ENCODE data around the gene PLXNA4.

The PLXNA4 gene

GRCh38 chr7:132145063-132145462 is 431.2 kb downstream of the PLXNA4 start:
- Mint-ChIP-seq H3K27ac (no peak overlapping the region), H3K36me3 (no peaks in the 10 kb centered on the region), H3K4me1 (no peaks in the 10 kb centered on the region), H3K27me3 (peaks cover 7% of the 10 kb centered on the region), H3K4me3 (no peak overlapping the region), H3K9me3 (peaks cover 2% of the 10 kb centered on the region)
- no peak for DNase-seq (ENCODE audit: low spot score in 2 of 2)
- ATAC-seq (ENCODE audit: low read depth): no peak

GRCh38 chr7:132142006-132142405 is 434.3 kb downstream of the PLXNA4 start:
- Mint-ChIP-seq H3K27me3 (peaks cover 8% of the 10 kb centered on the region), H3K4me1 (no peaks in the 10 kb centered on the region), H3K36me3 (no peaks in the 10 kb centered on the region), H3K27ac (no peak overlapping the region), H3K4me3 (no peak overlapping the region), H3K9me3 (no peaks in the 10 kb centered on the region)
- DNase-seq (ENCODE audit: low spot score in 2 of 2) (no peak), ATAC-seq (ENCODE audit: low read depth) (no peak)

GRCh38 chr7:132141109-132141508 is 435.2 kb downstream of the PLXNA4 start:
- Mint-ChIP-seq H3K27me3 (peaks cover 9% of the 10 kb centered on the region), H3K9me3 (no peaks in the 10 kb centered on the region), H3K4me1 (no peaks in the 10 kb centered on the region), H3K4me3 (no peak overlapping the region), H3K27ac (no peak overlapping the region), H3K36me3 (no peaks in the 10 kb centered on the region)
- ATAC-seq (ENCODE audit: low read depth) (no peak), DNase-seq (ENCODE audit: low spot score in 2 of 2) (no peak)

GRCh38 chr7:132140341-132140740 is 435.9 kb downstream of the PLXNA4 start:
- H3K27ac Mint-ChIP-seq: no peak overlapping the region
- H3K4me1 Mint-ChIP-seq: no peaks in the 10 kb centered on the region
- no peak for ATAC-seq (ENCODE audit: low read depth)
- H3K27me3 Mint-ChIP-seq: peaks cover 9% of the 10 kb centered on the region
- no peak for DNase-seq (ENCODE audit: low spot score in 2 of 2)
- no peak overlapping the region for H3K4me3 Mint-ChIP-seq
- H3K36me3 Mint-ChIP-seq: no peaks in the 10 kb centered on the region
- H3K9me3 Mint-ChIP-seq: no peaks in the 10 kb centered on the region

GRCh38 chr7:132138817-132139216 is 437.5 kb downstream of the PLXNA4 start:
- no peaks in the 10 kb centered on the region for H3K36me3 Mint-ChIP-seq
- no peak for ATAC-seq (ENCODE audit: low read depth)
- peaks cover 6% of the 10 kb centered on the region for H3K27me3 Mint-ChIP-seq
- no peak overlapping the region for H3K4me3 Mint-ChIP-seq
- DNase-seq (ENCODE audit: low spot score in 2 of 2): no peak
- H3K9me3 Mint-ChIP-seq: no peaks in the 10 kb centered on the region
- H3K27ac Mint-ChIP-seq: no peak overlapping the region
- H3K4me1 Mint-ChIP-seq: no peaks in the 10 kb centered on the region

- H3K36me3 Mint-ChIP-seq: no peaks in the 10 kb centered on the region
- no peak overlapping the region for H3K27ac Mint-ChIP-seq
- peaks cover 6% of the 10 kb centered on the region for H3K27me3 Mint-ChIP-seq
- H3K4me3 Mint-ChIP-seq: no peak overlapping the region
- DNase-seq (ENCODE audit: low spot score in 2 of 2) (no peak), ATAC-seq (ENCODE audit: low read depth) (no peak)
- H3K9me3 Mint-ChIP-seq: no peaks in the 10 kb centered on the region
- H3K4me1 Mint-ChIP-seq: no peaks in the 10 kb centered on the region
Observed at GRCh38 chr7:132137681-132138080, 438.6 kb downstream of the PLXNA4 start.

GRCh38 chr7:132135746-132136385 is 440.4 kb downstream of the PLXNA4 start:
- DNase-seq (ENCODE audit: low spot score in 2 of 2): no peak
- H3K36me3 Mint-ChIP-seq: no peaks in the 10 kb centered on the region
- H3K4me1 Mint-ChIP-seq: no peaks in the 10 kb centered on the region
- no peak for ATAC-seq (ENCODE audit: low read depth)
- no peaks in the 10 kb centered on the region for H3K9me3 Mint-ChIP-seq
- H3K27me3 Mint-ChIP-seq: peaks cover 7% of the 10 kb centered on the region
- no peak overlapping the region for H3K27ac Mint-ChIP-seq
- H3K4me3 Mint-ChIP-seq: no peak overlapping the region

- no peak for DNase-seq (ENCODE audit: low spot score in 2 of 2)
- H3K4me1 Mint-ChIP-seq: no peaks in the 10 kb centered on the region
- ATAC-seq (ENCODE audit: low read depth): no peak
- H3K27ac Mint-ChIP-seq: no peak overlapping the region
- peaks cover 7% of the 10 kb centered on the region for H3K27me3 Mint-ChIP-seq
- H3K36me3 Mint-ChIP-seq: no peaks in the 10 kb centered on the region
- H3K4me3 Mint-ChIP-seq: no peak overlapping the region
- no peaks in the 10 kb centered on the region for H3K9me3 Mint-ChIP-seq
Observed at GRCh38 chr7:132134814-132135445, 441.3 kb downstream of the PLXNA4 start.

- no peaks in the 10 kb centered on the region for H3K36me3 Mint-ChIP-seq
- no peaks in the 10 kb centered on the region for H3K9me3 Mint-ChIP-seq
- H3K4me3 Mint-ChIP-seq: no peak overlapping the region
- H3K27ac Mint-ChIP-seq: no peak overlapping the region
- DNase-seq (ENCODE audit: low spot score in 2 of 2) (no peak), ATAC-seq (ENCODE audit: low read depth) (no peak)
- peaks cover 7% of the 10 kb centered on the region for H3K27me3 Mint-ChIP-seq
- no peaks in the 10 kb centered on the region for H3K4me1 Mint-ChIP-seq
Observed at GRCh38 chr7:132133501-132133900, 442.8 kb downstream of the PLXNA4 start.

- Mint-ChIP-seq H3K4me1 (no peaks in the 10 kb centered on the region), H3K9me3 (no peaks in the 10 kb centered on the region), H3K4me3 (no peak overlapping the region), H3K27ac (no peak overlapping the region), H3K27me3 (peaks cover 2% of the 10 kb centered on the region), H3K36me3 (no peaks in the 10 kb centered on the region)
- ATAC-seq (ENCODE audit: low read depth) (no peak), DNase-seq (ENCODE audit: low spot score in 2 of 2) (no peak)
Observed at GRCh38 chr7:132131196-132131595, 445.1 kb downstream of the PLXNA4 start.

- Mint-ChIP-seq H3K27me3 (peaks cover 2% of the 10 kb centered on the region), H3K9me3 (no peaks in the 10 kb centered on the region), H3K36me3 (no peaks in the 10 kb centered on the region), H3K27ac (no peak overlapping the region), H3K4me1 (no peaks in the 10 kb centered on the region), H3K4me3 (no peak overlapping the region)
- DNase-seq (ENCODE audit: low spot score in 2 of 2): no peak
- no peak for ATAC-seq (ENCODE audit: low read depth)
Observed at GRCh38 chr7:132130497-132130896, 445.8 kb downstream of the PLXNA4 start.

- peaks cover 1% of the 10 kb centered on the region for H3K36me3 Mint-ChIP-seq
- H3K4me1 Mint-ChIP-seq: no peaks in the 10 kb centered on the region
- peaks cover 5% of the 10 kb centered on the region for H3K27me3 Mint-ChIP-seq
- H3K27ac Mint-ChIP-seq: no peak overlapping the region
- peaks cover 1% of the 10 kb centered on the region for H3K9me3 Mint-ChIP-seq
- H3K4me3 Mint-ChIP-seq: no peak overlapping the region
- no peak for DNase-seq (ENCODE audit: low spot score in 2 of 2)
- ATAC-seq (ENCODE audit: low read depth): no peak
Observed at GRCh38 chr7:132125872-132126595, 450.2 kb downstream of the PLXNA4 start.

GRCh38 chr7:132125096-132125495 is 451.2 kb downstream of the PLXNA4 start:
- peaks cover 5% of the 10 kb centered on the region for H3K27me3 Mint-ChIP-seq
- ATAC-seq (ENCODE audit: low read depth) (no peak), DNase-seq (ENCODE audit: low spot score in 2 of 2) (no peak)
- H3K36me3 Mint-ChIP-seq: peaks cover 1% of the 10 kb centered on the region
- no peak overlapping the region for H3K27ac Mint-ChIP-seq
- H3K9me3 Mint-ChIP-seq: peaks cover 1% of the 10 kb centered on the region
- H3K4me1 Mint-ChIP-seq: no peaks in the 10 kb centered on the region
- no peak overlapping the region for H3K4me3 Mint-ChIP-seq

GRCh38 chr7:132124575-132124974 is 451.7 kb downstream of the PLXNA4 start:
- Mint-ChIP-seq H3K27ac (no peak overlapping the region), H3K9me3 (peaks cover 1% of the 10 kb centered on the region), H3K36me3 (peaks cover 1% of the 10 kb centered on the region), H3K4me3 (no peak overlapping the region), H3K4me1 (no peaks in the 10 kb centered on the region), H3K27me3 (peaks cover 5% of the 10 kb centered on the region)
- DNase-seq (ENCODE audit: low spot score in 2 of 2) (no peak), ATAC-seq (ENCODE audit: low read depth) (no peak)
